Gastroesophageal sphincter (tissue), 3 donors: ENCODE data around the gene BRMS1L.

ENCODE experiments used
- EP300 ChIP-seq: sonication (generic); formaldehyde crosslinking; IDR thresholded peaks from one replicate; pipeline ENCODE4 v1.6.1; 2017; ENCODE audit warnings: antibody characterized with exemption, mild to moderate bottlenecking
- POLR2A ChIP-seq, 2 donors: fragments of 450-650 bp; IDR thresholded peaks; one replicate each; pipeline ENCODE4 v1.6.1; 2017; ENCODE audit warnings: antibody characterized with exemption in 2 of 2, mild to moderate bottlenecking in 2 of 2, moderate library complexity in 1 of 2
- POLR2AphosphoS5 ChIP-seq: sonication (generic); formaldehyde crosslinking; IDR thresholded peaks from one replicate; pipeline ENCODE4 v1.6.1; 2017; ENCODE audit warnings: antibody characterized with exemption
- TF ChIP-seq, protein P1 (sequence below), 4 experiments: fragments of 200-600 bp in 2 of 4; fragments of 450-650 bp in 2 of 4; sonication (generic) in 1 of 4; IDR thresholded peaks; one replicate each; pipeline ENCODE4 v1.5.1; 2017 to 2019; ENCODE audit warnings: antibody characterized with exemption in 4 of 4, mild to moderate bottlenecking in 2 of 4, moderate library complexity in 2 of 4

DNA sequence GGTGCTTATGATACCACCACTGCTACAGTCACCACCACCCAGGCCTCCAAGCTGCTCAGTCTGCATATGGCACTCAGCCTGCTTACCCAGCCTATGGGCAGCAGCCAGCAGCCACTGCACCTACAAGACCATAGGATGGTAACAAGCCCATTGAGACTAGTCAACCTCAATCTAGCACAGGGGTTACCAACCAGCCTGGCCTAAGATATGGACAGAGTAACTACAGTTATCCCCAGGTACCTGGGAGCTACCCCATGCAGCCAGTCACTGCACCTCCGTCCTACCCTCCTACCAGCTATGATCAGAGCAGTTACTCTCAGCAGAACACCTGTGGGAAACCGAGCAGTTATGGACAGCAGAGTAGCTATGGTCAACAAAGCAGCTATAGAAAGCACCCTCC lies 55.1 kb downstream of the BRMS1L start:
- TF ChIP-seq, protein P1, sequence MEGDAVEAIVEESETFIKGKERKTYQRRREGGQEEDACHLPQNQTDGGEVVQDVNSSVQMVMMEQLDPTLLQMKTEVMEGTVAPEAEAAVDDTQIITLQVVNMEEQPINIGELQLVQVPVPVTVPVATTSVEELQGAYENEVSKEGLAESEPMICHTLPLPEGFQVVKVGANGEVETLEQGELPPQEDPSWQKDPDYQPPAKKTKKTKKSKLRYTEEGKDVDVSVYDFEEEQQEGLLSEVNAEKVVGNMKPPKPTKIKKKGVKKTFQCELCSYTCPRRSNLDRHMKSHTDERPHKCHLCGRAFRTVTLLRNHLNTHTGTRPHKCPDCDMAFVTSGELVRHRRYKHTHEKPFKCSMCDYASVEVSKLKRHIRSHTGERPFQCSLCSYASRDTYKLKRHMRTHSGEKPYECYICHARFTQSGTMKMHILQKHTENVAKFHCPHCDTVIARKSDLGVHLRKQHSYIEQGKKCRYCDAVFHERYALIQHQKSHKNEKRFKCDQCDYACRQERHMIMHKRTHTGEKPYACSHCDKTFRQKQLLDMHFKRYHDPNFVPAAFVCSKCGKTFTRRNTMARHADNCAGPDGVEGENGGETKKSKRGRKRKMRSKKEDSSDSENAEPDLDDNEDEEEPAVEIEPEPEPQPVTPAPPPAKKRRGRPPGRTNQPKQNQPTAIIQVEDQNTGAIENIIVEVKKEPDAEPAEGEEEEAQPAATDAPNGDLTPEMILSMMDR (IDR thresholded peaks at IDR 0.05): no peak
- TF ChIP-seq POLR2A (IDR thresholded peaks at IDR 0.05) (no peak), EP300 (no peak), POLR2AphosphoS5 (no peak)
